Ascending aorta (tissue), 2 donors: ENCODE results near the gene PSME2. TPM values are rescaled to one million over a fixed set of nuclear protein-coding genes. Genes with fewer than 3 reads are reported as not detected.

ENCODE experiments used
- DNase-seq, 2 donors: peaks; one replicate each; pipeline ENCODE4 v3.0.0-alpha.2; 2019; ENCODE audit warnings: low spot score in 2 of 2
- H3K27ac ChIP-seq, 2 donors: fragments of 200-600 bp; sonication (generic); one replicate each; pipeline ENCODE4 v1.5.1; 2016 to 2017; ENCODE audit warnings: mild to moderate bottlenecking in 1 of 2
- H3K27me3 ChIP-seq: fragments of 200-600 bp; sonication (generic); one replicate; pipeline ENCODE4 v1.5.1; 2017
- H3K36me3 ChIP-seq, 2 donors: fragments of 200-600 bp; sonication (generic); one replicate each; pipeline ENCODE4 v1.5.1; 2016
- H3K4me1 ChIP-seq, 2 donors: fragments of 200-600 bp; sonication (generic); one replicate each; pipeline ENCODE4 v1.5.1; 2016 to 2017; ENCODE audit warnings: mild to moderate bottlenecking in 1 of 2
- H3K4me3 ChIP-seq, 2 donors: fragments of 200-600 bp; sonication (generic); one replicate each; pipeline ENCODE4 v1.5.1; 2016 to 2017; ENCODE audit warnings: mild to moderate bottlenecking in 1 of 2
- H3K9me3 ChIP-seq, 2 donors: fragments of 200-600 bp; sonication (generic); one replicate each; pipeline ENCODE4 v1.5.1; 2016
- intact Hi-C: fragments of 100-400 bp; cut with DNase I; formaldehyde crosslinking; loops from one replicate; pipeline ENCODE4 v1.15.1; 2023
- total RNA-seq: library from RNA; depleted of rRNA; stranded (reverse); fragments of >200 nt; gene quantifications from one replicate; pipeline ENCODE4 v1.1.0, GENCODE V29; 2016
- TF ChIP-seq, protein P1 (sequence below), 3 experiments: fragments of 200-600 bp in 2 of 3; fragments of 450-650 bp in 1 of 3; sonication (generic) in 2 of 3; IDR thresholded peaks; one replicate each; pipeline ENCODE4 v1.5.1; 2016 to 2019; ENCODE audit warnings: antibody characterized with exemption in 3 of 3, mild to moderate bottlenecking in 1 of 3, moderate library complexity in 1 of 3

PSME2 gene
- total RNA-seq, 1 donor from 2014 or later = 100 TPM

DNA sequence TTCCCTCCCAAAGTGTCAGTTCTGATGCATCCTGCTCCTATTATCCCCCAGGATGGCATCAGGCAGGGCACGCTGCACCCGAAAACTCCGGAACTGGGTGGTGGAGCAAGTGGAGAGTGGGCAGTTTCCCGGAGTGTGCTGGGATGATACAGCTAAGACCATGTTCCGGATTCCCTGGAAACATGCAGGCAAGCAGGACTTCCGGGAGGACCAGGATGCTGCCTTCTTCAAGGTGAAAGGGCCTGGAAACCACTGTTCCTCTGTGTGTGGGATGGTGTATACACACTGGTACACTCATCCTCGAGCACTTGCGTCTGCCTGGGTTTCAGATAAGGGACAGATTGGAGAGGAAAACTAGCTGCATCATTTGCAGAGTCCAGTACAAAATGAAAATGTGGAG lies 15.7 kb upstream of the PSME2 start:
- Histone ChIP-seq H3K27me3 (no peaks in the 10 kb centered on the region), H3K27ac (peak overlapping the region; percentile 85 to 88), H3K36me3 (peaks cover 57 to 67% of the 10 kb centered on the region in 2 donors), H3K4me1 (peaks cover 9 to 12% of the 10 kb centered on the region in 2 donors), H3K4me3 (peak overlapping the region; percentile 65 to 77), H3K9me3 (no peaks in the 10 kb centered on the region)
- TF ChIP-seq, protein P1, sequence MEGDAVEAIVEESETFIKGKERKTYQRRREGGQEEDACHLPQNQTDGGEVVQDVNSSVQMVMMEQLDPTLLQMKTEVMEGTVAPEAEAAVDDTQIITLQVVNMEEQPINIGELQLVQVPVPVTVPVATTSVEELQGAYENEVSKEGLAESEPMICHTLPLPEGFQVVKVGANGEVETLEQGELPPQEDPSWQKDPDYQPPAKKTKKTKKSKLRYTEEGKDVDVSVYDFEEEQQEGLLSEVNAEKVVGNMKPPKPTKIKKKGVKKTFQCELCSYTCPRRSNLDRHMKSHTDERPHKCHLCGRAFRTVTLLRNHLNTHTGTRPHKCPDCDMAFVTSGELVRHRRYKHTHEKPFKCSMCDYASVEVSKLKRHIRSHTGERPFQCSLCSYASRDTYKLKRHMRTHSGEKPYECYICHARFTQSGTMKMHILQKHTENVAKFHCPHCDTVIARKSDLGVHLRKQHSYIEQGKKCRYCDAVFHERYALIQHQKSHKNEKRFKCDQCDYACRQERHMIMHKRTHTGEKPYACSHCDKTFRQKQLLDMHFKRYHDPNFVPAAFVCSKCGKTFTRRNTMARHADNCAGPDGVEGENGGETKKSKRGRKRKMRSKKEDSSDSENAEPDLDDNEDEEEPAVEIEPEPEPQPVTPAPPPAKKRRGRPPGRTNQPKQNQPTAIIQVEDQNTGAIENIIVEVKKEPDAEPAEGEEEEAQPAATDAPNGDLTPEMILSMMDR (IDR thresholded peaks at IDR 0.05) = no peak
- DNase-seq = no peak
- intact Hi-C loops = no loop called here

DNA sequence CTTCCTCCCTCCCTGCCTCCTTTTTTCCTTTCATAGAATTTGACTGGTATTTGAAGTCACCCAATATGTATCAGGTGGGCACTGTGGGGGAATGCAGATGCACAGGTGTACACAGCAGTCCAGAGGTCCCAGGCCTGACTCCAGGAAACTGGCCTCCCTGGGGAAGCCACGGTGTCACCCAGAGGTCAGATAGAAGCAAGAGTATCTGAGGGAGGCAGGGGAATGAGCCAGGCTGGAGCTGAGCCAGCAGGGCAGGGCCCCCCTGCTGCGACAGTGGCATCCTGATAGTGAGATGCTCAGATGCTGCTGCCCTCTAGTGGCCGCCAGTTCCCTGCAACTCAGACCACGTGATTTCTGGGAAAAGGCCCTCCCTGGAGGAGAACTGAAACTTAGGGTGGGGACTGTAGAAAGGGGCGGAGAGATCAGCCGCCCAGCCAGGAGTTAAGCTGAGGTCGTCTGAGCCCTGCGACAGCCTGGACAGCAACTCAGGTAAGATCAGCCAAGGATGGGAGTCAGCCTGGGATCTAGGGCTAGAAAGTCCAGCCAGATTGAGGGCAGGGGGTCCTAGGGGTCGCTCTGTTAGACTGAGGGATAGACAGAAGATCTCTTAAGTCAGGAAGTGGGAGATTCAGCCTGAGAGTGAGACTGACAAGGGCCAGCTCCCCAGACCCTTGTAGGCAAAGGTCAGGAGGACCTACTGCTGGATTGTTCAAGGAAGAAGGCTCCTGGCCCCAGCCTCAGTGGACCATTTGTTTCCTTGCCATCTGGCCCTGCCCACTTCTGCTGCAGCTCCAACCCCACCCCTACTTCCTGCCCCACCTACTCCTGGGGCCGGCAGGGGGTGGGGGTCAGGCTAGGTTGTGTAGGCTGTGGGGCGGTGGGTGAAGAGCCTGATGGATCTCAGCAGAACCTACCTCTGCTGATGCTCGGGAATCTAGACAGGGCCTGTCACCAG lies 14.7 kb upstream of the PSME2 start, which contains the start of gene IRF9:
IRF9 (plus strand) TSS at position 416 of the 955 bp plus-strand sequence. CDS start 880 bp downstream, outside the sequence.
- intact Hi-C loops = loop anchor here (1.0 to 2.0 kb wide), 4 partner anchors 14 to 47 kb away; partner anchors contain the start of genes DCAF11, IPO4, NRL and PSME1
- peaks cover 58 to 65% of the 10 kb centered on the region in 2 donors for H3K36me3 ChIP-seq
- TF ChIP-seq, protein P1 (IDR thresholded peaks at IDR 0.05) = peak; percentile 90 to 95 (median 91)

DNA sequence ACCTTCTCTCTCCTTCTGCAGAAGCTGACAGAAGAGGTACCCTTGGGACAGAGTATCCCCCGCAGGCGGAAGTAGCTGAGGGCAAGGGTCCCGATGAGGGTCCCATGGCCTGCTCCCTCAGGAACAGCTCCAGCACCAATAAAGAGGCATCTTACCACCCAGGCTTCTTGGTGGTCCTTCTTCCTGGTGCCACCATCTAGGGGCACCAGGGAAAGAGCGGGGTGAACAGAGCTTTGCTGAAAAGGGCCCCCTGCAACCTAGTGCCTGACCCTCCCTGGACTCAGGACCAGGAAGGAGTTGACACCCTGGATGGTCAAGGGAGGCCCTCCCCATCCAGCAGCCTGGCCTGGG lies 14.1 kb upstream of the PSME2 start:
- H3K4me1 ChIP-seq = peaks cover 9 to 12% of the 10 kb centered on the region in 2 donors
- H3K27me3 ChIP-seq = no peaks in the 10 kb centered on the region
- TF ChIP-seq, protein P1 (IDR thresholded peaks at IDR 0.05) = no peak
- peaks cover 58 to 65% of the 10 kb centered on the region in 2 donors for H3K36me3 ChIP-seq
- H3K9me3 ChIP-seq = no peaks in the 10 kb centered on the region
- DNase-seq = no peak
- no peak overlapping the region for H3K4me3 ChIP-seq
- intact Hi-C loops = loop anchor here (2.0 kb wide), 1 partner anchor 28 kb away; the partner anchor contains the start of gene IPO4
- H3K27ac ChIP-seq = peak overlapping the region; percentile 85 to 88

More for the DNA sequence above, 14.7 kb upstream of the PSME2 start, which contains the start of gene IRF9:
- peak; percentile 90 to 99 for DNase-seq
- H3K4me3 ChIP-seq = peak within 1 kb of the TSS; percentile 65 to 77
- H3K9me3 ChIP-seq = no peaks in the 10 kb centered on the region
- H3K27me3 ChIP-seq = no peaks in the 10 kb centered on the region
- peak within 1 kb of the TSS; percentile 85 to 88 for H3K27ac ChIP-seq
- H3K4me1 ChIP-seq = peaks cover 9 to 12% of the 10 kb centered on the region in 2 donors

DNA sequence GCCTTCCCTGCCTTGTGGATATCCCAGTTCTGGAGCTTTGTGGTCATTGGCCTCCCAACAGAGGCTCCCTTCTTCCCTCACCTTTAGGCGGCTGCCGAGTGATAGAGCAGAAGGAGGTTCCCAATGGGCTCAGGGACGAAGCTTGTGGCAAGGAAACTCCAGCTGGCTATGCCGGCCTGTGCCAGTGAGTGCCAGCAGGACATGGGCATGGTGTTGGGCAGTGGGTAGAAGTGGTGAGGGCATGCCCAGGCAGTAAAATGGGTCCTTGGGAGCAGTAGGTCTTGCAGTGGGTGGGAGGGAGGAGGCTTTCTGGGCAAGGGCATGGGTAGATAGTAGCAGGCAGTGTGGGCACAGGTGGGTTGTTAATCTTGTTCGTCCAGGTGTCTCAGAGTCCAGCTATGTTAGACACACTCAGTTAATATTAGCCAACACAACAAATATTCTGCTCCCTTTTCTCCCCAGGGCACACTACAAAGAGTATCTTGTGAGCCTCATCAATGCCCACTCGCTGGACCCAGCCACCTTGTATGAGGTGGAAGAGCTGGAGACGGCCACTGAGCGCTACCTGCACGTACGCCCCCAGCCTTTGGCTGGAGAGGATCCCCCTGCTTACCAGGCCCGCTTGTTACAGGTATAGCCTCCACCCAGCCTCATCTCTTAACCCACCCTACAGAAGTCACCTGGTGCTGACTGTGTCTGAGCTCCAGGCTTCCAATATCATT lies 13.5 kb upstream of the PSME2 start:
- intact Hi-C loops = loop anchor here (2.0 kb wide), 1 partner anchor 29 kb away; the partner anchor contains the start of gene IPO4
- H3K36me3 ChIP-seq = peaks cover 58 to 65% of the 10 kb centered on the region in 2 donors
- peak overlapping the region; percentile 85 to 88 for H3K27ac ChIP-seq
- H3K27me3 ChIP-seq = no peaks in the 10 kb centered on the region
- no peak overlapping the region for H3K4me3 ChIP-seq
- no peaks in the 10 kb centered on the region for H3K9me3 ChIP-seq
- H3K4me1 ChIP-seq = peaks cover 9 to 12% of the 10 kb centered on the region in 2 donors
- DNase-seq = peak in 1 of 2 donors; percentile 62
- TF ChIP-seq, protein P1 (IDR thresholded peaks at IDR 0.05) = no peak

DNA sequence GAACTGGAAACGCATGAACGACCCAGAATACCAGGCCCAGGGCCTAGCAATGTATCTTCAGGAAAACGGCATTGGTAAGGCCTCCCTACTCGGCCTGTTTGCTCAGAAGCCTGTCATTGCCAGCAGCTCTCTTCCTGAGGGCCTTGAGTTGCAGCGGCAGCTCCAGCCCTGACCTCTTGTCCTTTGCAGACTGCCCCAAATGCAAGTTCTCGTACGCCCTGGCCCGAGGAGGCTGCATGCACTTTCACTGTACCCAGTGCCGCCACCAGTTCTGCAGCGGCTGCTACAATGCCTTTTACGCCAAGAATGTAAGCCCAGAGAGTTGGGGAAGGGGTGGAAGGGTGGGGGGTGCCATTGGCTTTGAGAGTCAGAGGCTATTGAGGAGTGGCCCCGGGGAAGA lies 10.9 kb upstream of the PSME2 start:
- Histone ChIP-seq H3K36me3 (peaks cover 43 to 69% of the 10 kb centered on the region in 2 donors), H3K9me3 (no peaks in the 10 kb centered on the region), H3K4me1 (peaks cover under 1 to 4% of the 10 kb centered on the region in 2 donors), H3K27me3 (no peaks in the 10 kb centered on the region), H3K4me3 (no peak overlapping the region), H3K27ac (no peak overlapping the region)
- intact Hi-C loops = no loop called here
- TF ChIP-seq, protein P1 (IDR thresholded peaks at IDR 0.05) = no peak
- no peak for DNase-seq
